HG03342 (cell line): ENCODE data around the gene MBOAT2.

Experiments
- ATAC-seq: cut with Tn5 transposase; IDR thresholded peaks from one replicate; pipeline ENCODE4 v1.9.1; 2021; ENCODE audit warnings: mild to moderate bottlenecking, moderate library complexity; ENCODE audit not compliant: unreplicated experiment

MBOAT2 gene

DNA sequence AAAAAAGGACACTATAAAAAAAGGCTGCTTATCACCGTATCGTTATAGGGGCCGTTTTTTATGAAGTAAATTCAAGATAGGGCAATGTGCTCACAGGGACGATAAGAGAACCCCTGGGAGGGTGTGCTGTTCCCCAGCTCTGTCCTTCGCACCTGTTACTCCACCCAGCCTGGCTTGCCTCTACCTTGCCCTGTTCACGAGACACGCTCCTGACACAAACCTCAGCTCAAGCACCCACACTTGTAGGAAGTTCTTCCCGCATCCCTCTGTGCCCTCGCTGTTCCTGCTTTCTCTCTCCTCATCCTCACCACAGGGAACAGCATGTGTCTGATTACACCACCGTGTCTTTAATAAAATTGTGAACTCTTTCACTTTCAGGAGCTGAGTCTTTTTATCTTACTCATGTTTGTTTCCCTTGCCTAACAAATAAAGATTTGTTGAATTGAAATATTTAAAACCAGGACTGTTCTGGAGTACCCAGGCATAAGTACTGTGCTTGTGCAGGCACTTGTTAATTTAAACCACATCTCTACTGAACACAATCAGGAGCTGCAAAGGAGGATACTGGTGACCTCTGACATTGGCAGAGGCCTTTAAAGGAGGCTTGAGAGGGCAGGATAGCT is 140.0 kb downstream of the MBOAT2 start:
- ATAC-seq: no peak

DNA sequence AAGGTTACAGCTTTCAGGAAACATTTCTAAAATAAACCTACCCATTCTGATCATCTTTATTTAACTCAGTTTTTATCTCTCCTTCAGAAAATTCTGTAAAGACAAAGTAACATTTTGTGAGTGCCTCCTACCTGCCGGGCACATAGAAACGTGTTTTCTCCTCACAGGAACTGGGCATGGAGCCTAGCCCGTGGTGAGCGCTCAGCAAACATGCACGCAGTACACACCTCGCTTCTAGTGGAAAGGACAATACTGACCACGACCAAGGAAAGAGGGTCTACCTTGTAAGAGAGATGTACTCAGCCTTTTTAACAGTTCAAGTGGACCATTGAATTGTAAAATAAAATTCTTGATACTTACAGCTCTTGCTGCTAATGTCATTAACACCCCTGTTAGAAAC is 141.3 kb downstream of the MBOAT2 start:
- ATAC-seq: no peak

DNA sequence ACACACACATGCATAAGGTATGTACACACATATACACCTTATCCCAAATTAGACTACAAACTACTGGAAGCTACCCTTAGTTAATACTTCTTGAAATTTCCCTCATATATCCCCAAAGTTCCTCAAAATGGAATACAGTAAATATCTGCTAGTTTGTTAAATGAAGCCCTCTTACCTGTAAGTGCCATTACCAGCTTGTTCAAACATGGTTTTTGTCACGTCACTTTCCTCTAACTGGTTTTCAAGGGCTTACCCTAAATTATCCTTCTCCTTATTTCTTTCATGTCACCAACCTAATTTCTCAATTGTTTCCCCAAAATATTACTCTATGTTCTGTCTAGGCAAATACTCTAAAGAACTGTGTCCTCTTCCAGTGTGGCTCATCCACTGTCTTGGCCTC is 141.7 kb downstream of the MBOAT2 start:
- ATAC-seq: no peak

DNA sequence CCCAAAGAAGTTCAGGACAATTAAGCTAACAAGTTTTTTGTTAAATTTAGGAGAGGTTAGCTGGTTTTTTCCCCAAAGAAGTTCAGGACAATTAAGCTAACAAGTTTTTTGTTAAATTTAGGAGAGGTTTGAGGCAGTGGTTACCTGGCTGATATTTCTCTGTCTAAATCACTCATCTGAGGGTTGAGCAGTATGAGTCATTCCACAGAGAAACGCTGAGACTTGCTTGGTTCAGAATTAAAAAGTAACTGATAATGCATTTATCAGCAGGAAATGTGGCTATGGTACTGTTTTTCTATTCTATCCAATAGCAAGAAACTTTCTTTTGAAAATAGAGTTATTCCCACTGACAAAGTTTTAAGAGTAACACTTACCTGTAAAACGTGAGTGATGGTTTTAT is 143.2 kb downstream of the MBOAT2 start:
- no peak for ATAC-seq

DNA sequence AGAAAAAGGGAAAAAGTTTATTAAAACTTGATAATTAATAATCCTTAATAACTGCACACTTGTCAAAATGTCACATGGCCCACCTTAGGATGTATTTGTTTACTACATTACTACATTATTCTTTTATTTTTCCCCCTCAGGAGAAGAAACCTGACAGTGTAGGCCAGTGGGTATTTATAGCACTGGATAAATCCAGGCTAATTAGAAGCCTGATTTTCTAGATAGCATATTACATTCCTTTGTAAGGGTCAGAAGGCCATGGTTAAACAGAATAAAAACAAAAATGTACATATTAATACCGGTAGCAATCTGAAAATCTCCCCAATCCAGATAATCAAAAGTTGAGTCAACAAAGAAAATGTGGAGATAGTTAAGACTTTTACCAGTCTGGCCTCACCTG is 144.6 kb downstream of the MBOAT2 start:
- no peak for ATAC-seq

DNA sequence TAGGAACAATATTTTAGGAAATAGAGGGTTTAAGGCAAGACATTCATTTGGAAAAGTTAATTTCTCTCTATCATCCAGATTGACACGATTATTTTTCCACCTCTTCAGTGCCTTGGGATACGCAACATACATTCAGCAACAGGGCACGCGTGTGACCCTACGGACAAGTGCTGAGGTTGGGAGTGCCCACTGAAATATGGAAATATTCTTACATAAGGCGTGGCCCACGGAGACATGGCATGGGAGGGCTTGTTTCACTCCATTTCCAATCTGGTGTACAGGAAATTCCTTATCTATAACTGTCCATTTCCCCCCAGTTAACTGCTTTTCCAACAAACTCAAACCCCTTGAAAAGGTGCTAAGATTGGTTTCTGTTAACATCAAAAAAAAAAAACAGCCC is 145.2 kb downstream of the MBOAT2 start:
- ATAC-seq: no peak

DNA sequence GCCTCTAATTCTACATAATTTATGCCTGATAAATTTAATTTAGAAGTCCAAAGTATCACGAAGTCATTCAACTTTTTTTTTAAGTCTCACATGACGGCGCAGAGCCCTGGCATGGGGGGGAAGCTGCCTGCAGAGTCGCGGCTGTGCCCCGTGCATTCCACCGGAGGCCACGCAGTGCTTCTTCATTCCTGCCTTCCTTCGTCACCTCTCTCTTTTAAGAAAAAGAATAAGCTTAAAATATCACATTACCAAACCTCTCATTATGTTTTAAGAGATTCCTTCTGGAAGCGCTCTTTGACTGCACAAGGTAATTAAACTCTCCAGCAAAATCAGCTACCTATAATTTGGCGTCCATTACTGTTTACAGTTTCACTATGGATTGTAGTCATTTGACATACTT is 145.8 kb downstream of the MBOAT2 start:
- no peak for ATAC-seq

DNA sequence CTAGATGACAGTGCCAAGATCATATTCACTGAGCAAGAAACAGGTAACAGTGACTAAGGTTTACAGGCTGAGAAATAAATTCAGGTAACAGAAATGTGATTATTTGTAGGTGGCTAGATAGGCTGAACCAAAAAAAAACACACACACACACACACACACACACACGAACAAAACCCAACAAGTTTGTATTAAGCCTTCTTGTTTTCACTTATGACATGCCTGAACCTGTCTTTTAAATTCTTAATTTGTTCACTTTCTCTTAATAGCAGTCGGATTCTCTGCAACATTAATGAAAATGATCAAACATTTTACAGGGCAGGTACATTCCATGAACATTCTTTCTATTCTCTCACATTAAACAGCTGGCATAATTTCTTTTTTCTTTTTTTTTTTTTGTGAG is 147.3 kb downstream of the MBOAT2 start:
- no peak for ATAC-seq

DNA sequence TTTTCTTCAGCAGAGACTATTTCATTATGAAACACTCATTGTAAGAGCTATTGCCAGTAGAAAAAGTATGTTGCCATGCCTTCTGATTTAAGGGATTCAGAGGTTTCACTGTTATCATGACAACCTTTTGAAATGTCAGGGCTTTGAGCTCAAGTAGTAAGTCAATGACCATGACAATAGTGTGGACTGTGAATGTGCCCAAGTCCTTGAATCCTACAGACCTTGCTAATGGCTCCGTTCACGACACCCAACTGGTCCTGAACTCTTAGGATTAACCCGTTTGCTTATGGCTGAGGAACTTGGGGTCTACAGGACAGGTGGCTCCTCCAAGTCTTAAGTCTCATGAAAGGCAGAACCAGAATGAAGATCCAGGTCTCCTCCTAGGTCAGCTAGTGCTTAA is 148.5 kb downstream of the MBOAT2 start:
- no peak for ATAC-seq

DNA sequence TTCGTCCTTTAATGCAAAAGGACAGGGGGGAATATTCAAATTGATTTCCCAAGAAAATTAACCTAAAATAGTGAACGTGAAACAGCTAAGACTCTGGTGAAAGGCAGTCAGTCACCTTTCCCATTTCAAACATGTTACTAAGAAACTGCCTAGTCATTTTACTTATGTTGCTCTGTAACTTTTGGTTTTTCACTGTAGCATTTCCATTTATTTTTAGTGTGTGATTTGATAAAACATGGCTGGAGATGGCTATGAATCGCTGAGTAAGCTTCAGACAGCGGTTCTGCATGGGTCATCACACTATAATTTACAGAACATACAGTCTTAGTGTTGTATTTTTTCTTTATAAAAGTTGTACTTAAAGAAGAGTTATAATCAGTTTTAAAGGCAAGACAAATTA is 150.1 kb downstream of the MBOAT2 start:
- no peak for ATAC-seq

DNA sequence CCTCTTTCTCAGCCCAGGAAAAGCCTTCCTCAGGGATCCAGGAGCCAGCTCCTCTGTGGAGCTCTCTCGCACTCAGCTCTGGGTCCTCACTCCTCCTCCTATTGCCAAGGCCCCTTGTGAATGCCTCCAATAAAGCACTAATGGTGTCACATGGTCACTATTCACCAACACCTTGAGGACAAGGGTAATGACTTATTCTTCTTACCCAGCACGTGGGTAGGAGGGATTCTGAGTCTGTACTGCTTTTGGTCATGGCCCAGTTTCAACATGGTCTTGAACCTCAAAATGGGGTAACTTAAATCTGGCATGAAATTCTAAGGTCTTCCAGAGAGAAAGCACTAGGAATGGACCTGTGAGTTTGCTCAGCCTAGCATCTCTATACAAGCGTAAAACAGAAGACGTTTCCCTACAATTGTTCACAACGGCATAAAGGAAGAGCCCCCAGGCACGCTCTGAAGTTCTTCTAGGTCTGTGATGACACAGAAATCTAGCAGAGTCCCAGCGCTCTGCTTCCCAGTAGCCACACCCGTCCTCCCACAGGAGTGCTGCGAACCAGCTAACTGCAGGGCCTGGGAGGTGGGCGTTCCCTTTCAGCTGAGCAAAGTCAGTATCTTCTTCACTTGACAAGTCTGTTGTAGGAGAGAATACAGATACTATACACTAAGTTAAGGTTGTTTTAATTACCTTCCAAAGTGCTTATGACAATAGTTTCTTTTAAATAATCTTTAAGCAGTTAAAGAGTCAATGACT is 151.5 kb downstream of the MBOAT2 start:
- ATAC-seq: no peak

DNA sequence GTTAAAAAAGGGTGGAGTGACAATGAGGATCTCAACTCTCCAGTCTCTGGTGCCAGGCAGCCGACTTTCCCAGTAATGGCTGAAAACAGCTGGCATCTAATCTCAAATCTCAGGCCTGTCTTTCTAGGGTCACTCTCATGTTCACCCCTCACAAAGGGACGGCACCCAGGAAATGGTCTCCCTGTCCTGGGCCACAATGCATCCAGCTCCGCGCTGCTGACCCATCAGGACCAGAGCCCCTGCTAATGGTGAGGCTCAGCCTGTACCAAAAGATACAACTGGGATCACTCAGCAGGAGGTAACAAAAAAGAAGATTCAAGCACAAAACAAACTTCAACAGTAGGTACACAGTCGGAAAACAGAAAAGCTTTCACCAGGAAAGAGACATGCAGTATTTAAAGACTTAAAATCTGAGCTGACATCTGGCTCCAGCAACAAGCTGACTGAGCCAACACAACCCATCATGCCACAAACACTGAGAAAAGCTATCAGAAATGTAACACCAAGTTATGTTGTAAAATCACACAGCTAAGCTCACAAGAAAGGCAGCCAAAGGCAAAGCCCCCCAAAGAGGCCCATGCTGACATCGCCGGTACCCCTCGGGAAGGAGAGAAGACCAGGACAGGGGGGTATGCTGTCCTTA is 152.5 kb downstream of the MBOAT2 start:
- no peak for ATAC-seq

DNA sequence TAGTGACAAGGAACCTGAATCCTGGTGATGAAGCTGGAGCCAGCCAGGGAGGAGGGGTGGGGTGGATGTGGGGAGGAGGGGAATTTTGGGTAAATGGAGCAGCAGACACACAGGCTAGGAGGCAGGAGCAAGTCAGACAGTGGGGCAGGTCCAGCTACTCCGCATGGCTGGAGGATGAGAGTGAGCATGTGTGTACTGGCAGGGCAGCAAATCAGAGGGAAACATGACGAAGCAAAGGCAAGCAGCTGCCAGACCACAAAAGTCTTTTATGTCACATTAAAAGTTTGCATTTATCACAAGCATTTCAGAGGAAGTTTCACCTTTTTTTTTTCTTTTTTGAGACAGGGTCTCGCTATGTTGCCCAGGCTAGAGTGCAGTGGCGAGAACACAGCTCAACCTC is 154.2 kb downstream of the MBOAT2 start:
- no peak for ATAC-seq

DNA sequence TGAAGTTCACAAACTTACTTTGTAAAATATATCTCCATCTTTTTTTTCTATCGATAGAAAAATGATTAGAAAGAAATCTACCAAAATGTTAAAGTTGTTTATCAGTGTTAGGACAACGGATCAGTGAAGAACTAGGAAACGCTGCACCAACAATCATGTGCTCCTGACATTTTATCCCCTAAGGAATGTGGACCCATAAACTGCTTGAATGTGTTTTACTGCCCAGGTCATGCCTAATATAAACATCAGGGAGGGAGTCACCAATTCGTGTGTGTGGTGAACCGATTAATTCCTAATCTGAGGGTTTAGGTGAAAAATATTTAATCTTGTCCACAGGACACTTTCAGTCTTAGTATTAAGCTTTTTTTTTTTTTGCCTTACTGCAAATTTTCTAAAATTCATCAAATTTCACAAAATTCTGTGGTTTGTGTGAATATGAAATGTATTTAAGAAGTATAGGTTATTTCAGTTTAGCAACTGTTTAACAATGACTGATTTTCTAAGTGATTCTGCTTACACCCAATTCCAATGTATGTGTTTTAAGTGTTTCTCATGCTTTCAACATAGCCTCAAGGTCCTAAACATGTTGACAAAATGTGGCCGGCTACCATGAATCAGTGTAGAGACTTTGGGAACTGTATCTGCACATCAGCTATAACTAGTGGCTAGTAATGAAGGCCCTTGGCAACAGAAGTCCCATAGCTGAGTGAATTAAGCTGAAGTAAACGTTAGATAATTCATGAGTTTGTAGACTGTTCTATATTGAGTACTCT is 155.0 kb downstream of the MBOAT2 start:
- ATAC-seq: no peak

DNA sequence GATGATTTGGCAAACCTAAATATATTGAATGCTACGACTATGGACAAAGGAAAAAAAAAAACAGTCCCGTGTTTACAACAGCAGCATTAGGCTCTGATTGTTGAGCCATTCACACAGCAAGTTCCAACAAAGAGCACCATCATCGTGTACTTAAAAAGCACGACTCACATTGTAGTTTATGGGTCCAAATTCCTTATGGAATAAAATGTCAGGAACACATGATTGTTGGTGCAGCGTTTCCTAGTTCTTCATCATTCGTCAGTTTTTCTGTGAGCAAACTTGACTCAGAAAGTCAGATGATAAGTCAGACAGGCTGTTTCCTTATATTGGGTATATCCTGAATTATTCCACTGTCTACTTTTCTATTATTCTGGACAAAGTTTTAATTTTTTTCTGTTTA is 156.1 kb downstream of the MBOAT2 start:
- no peak for ATAC-seq

DNA sequence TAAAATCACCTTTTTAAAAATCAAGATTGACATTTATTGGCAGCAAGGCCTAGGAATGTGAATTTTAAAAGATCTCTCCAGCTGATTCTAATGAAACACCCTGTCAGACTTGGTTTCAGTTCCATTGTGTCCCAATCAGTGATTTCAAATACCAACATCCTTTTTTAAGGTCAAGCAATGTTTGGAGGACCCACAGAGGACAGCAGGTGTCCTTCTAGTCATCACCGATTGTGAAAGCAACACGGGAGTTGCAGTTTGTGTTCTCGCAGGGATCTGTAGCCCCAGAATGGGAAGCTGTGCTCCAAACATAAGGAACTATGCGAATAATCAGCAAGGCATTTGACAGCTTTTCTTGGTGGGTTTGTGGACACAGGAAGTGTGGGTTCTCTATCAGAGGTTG is 161.6 kb downstream of the MBOAT2 start:
- ATAC-seq: no peak

DNA sequence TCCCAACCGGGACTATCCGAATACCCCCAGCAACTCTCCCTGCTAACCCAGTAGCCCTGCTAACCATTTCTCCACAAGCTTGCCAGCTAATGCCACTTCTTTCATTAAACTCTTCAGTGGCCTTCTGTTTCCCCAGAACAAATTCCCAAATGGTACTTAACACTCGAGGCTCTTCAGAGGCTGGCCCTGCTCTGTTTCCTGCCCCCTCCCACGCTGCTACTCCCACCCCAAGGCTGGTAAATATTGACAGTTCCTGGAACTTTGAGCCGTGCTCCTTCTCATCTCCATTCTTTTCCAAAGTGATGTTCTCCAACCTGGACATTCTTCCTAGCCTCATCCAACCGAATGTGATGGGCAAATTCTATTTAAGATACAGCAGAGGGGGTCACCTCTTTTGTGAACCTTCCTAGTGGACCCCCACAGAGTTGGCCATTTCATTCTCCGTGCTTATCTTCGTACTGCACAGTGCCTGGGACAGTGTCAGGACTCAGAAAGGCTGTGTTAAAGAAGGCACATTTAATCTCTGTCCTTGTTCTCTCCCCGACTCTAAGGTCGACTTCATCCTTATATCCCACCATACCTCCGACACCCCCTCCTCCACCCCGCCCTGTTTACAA is 162.9 kb downstream of the MBOAT2 start:
- no peak for ATAC-seq

DNA sequence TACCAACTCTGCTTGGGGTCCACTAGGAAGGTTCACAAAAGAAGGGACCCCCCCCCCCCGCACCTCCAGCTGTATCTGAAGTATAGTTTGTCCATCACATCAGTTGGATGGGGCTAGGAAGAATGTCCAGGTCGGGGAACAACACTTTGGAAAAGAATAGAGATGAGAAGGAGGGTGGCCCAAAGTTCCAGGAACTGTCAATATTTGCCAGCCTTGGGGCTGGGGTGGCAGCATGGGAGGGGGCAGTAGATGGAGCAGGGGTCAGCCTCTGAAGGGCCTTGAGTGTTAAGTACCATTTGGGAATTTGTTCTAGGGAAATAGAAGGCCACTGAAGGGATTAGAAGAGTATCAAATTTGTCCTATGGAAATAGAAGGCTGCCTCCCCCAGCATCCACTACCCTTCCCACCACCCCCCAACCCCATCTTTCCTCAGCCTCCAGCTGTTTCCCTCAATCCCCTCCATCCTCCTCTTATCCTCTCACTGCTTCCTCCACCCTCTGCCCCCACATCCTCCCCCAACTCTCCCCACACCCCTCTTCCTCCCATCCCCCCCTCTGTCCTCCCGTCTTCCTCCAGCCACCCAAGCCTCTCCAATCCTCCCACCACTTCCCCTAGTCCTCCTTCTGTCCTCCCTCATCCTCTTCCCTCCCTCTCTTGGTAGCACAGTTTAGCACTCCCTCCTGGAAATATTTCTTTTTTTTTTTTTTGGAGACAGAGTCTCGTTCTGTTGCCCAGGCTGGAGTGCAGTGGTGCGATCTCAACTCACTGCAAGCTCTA is 164.1 kb downstream of the MBOAT2 start:
- ATAC-seq: no peak

DNA sequence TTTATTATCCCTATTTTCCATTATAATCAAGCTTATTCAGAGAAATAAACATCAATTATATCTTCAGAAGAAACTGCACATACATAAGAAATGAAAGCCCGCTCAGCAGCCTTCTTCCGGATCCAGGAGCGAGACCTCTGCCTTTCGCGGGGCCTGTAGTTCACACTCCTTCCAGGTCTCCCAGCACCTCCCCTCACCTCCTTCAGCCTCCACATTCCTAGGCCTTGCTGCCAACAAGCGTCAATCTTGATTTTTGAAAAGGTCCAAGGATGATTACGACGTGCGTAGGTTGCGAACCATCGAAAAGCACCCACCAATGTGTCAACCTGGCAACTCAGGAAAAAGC is 165.7 kb downstream of the MBOAT2 start:
- peak; percentile 1 for ATAC-seq

DNA sequence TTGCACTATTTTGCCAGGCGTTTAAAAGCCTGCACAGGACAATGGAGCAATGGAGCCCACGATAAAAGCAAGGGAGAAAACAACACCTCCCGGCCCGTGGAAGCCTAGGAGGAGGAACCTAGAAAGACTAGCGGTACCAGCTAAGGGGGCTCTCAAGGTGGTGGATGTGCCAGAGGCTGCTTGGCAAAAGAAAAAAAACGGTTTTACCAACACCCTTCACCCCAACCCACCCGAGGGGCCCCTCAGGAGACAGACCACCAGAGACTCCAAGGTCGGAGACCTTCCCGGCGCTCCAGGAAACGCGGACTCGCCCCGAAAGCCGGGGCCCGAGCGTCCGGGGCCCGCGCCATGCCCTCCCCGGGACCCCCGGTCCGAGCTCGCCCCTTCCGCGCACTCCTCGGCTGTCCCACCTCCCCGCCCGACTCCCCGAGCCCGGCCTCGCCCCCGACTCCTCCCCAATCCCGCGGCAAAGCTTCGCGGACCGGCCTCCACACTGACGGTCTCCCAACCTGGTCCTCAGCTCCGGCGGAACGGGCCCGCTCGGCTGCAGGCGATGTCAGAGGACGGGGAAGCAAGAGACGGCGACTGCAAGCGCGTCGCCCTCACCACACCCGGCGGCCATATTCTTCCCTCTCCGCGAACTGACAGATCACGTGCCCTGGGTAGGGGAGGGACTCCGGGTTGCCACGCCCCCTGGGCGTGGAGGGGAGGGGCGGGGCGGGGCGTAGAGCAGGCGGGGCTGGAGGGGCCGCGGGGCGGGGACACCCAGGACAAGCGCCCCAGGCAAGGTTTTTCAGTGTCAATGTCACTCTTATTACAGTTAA is 166.3 kb downstream of the MBOAT2 start, which contains the start of gene KIDINS220:
Gene KIDINS220 (minus strand): TSS at position 643 of the 824 bp plus-strand sequence. CDS start 10,520 bp downstream, outside the sequence.
- peak; percentile 94 for ATAC-seq
